SU-DHL-6 (cell line): ENCODE data around the gene TADA2A.

ENCODE experiments used
- CTCF ChIP-seq: fragments of 200-600 bp; sonication (generic); IDR thresholded peaks from one replicate; pipeline ENCODE4 v1.5.1; 2017; ENCODE audit warnings: antibody characterized with exemption, mild to moderate bottlenecking, low read length, moderate library complexity; ENCODE audit not compliant: insufficient read depth, poor library complexity, severe bottlenecking
- EZH2phosphoT487 ChIP-seq: fragments of 200-600 bp; sonication (generic), shearing (Covaris generic); conservative IDR thresholded peaks from 2 replicates; pipeline ENCODE4 v1.6.1; 2018; ENCODE audit warnings: mild to moderate bottlenecking, antibody characterized with exemption, low read length, moderate library complexity, mixed read lengths

- TF ChIP-seq CTCF, result no peak
- no peak for TF ChIP-seq EZH2phosphoT487
Measured at GRCh38 chr17:37368577-37368976, 38.1 kb upstream of the TADA2A start.
